Gastroesophageal sphincter (tissue), 4 donors: ENCODE data around the gene VWA7. TPM values are rescaled to one million over a fixed set of nuclear protein-coding genes. Genes with fewer than 3 reads are reported as not detected.
"Not testable (repeated sequence)": the region's sequence is repeated elsewhere in the genome, so short reads cannot be mapped to it uniquely, and the experiment has no call there.

ENCODE experiments used
- ATAC-seq: fragments of 150-250 bp; one replicate; pipeline ENCODE4 v1.9.1; 2016; ENCODE audit warnings: mild to moderate bottlenecking, moderate library complexity
- H3K27ac ChIP-seq, 4 donors: fragments of 200-600 bp; sonication (generic) in 3 of 4; 1 replicate in 3 of 4; 2 replicates in 1 of 4; pipeline ENCODE4 v1.5.1; 2016 to 2019
- H3K27me3 ChIP-seq: fragments of 200-600 bp; sonication (generic); one replicate; pipeline ENCODE4 v1.5.1; 2019
- H3K36me3 ChIP-seq, 2 donors: fragments of 200-600 bp; sonication (generic); one replicate each; pipeline ENCODE4 v1.5.1; 2019; ENCODE audit warnings: control low read depth in 1 of 2
- H3K4me1 ChIP-seq, 3 donors: fragments of 200-600 bp; sonication (generic); 1 replicate in 2 of 3; 2 replicates in 1 of 3; pipeline ENCODE4 v1.5.1; 2016 to 2019; ENCODE audit warnings: control low read depth in 2 of 3
- H3K4me3 ChIP-seq, 2 donors: fragments of 200-600 bp; sonication (generic); one replicate each; pipeline ENCODE4 v1.5.1; 2019; ENCODE audit warnings: mild to moderate bottlenecking in 1 of 2, moderate library complexity in 1 of 2
- H3K9me3 ChIP-seq, 3 donors: fragments of 200-600 bp; sonication (generic); one replicate each; pipeline ENCODE4 v1.5.1; 2017 to 2019; ENCODE audit warnings: control low read depth in 2 of 3
- CTCF ChIP-seq, 4 experiments: fragments of 200-600 bp in 2 of 4; fragments of 450-650 bp in 2 of 4; sonication (generic) in 1 of 4; IDR thresholded peaks; one replicate each; pipeline ENCODE4 v1.5.1; 2017 to 2019; ENCODE audit warnings: antibody characterized with exemption in 4 of 4, mild to moderate bottlenecking in 2 of 4, moderate library complexity in 2 of 4
- EP300 ChIP-seq: sonication (generic); formaldehyde crosslinking; IDR thresholded peaks from one replicate; pipeline ENCODE4 v1.6.1; 2017; ENCODE audit warnings: antibody characterized with exemption, mild to moderate bottlenecking
- POLR2A ChIP-seq, 2 donors: fragments of 450-650 bp; IDR thresholded peaks; one replicate each; pipeline ENCODE4 v1.6.1; 2017; ENCODE audit warnings: antibody characterized with exemption in 2 of 2, mild to moderate bottlenecking in 2 of 2, moderate library complexity in 1 of 2
- POLR2AphosphoS5 ChIP-seq: sonication (generic); formaldehyde crosslinking; IDR thresholded peaks from one replicate; pipeline ENCODE4 v1.6.1; 2017; ENCODE audit warnings: antibody characterized with exemption
- WGBS, 2 donors: methylation state at CpG; one replicate each; pipeline ENCODE4 v1.1.5; 2018; ENCODE audit warnings: low coverage in 1 of 2; 5-methylcytosine and 5-hydroxymethylcytosine counted together
- total RNA-seq, 4 donors: library from RNA; depleted of rRNA; stranded (reverse); fragments of >200 nt; gene quantifications; one replicate each; pipeline ENCODE4 v1.1.0, GENCODE V29; 2016

VWA7 gene
- total RNA-seq, 4 donors from 2014 or later = 0.12 to 0.54 (median 0.31) TPM

- peak in 1 of 4 experiments; percentile 16 for TF ChIP-seq CTCF (IDR thresholded peaks at IDR 0.05)
- peak overlapping the region; percentile 64 to 98 (median 89) for H3K27ac ChIP-seq
- H3K27me3 ChIP-seq, H3K9me3 ChIP-seq, ATAC-seq, H3K36me3 ChIP-seq: not testable (repeated sequence)
- H3K4me3 ChIP-seq = peak overlapping the region; percentile 54 to 77
- peaks cover 3 to 55% (median 29%) of the 10 kb centered on the region in 3 donors for H3K4me1 ChIP-seq
- 20 to 37% methylated on average over 1 to 12 of the region's 37 CpGs for WGBS, 2 donors
Observed at GRCh38 chr6:31817133-31817928, 40.2 kb upstream of the VWA7 start.

GRCh38 chr6:31815025-31815838 lies 38.1 kb upstream of the VWA7 start, which contains the start of the genes HSPA1A and HSPA1L:
Gene HSPA1A, plus strand, starts transcription at chr6:31815543. Its CDS starts 214 bp downstream, at chr6:31815757.
Gene HSPA1L, minus strand, starts transcription at chr6:31815283. Its CDS starts 3,311 bp downstream, at chr6:31811972.
- Histone ChIP-seq H3K4me3 (peak within 1 kb of the TSS; percentile 46 to 60), H3K9me3 (no peaks in the 10 kb centered on the region), H3K4me1 (peaks cover 3 to 41% (median 24%) of the 10 kb centered on the region in 3 donors), H3K36me3 (no peaks in the 10 kb centered on the region), H3K27ac (peak within 1 kb of the TSS; percentile 90 to 100 (median 98)), H3K27me3 (no peaks in the 10 kb centered on the region)
- TF ChIP-seq POLR2AphosphoS5 (peak; percentile 100), POLR2A (IDR thresholded peaks at IDR 0.05) (peak; percentile 100), CTCF (IDR thresholded peaks at IDR 0.05) (peak in 1 of 4 experiments; percentile 8), EP300 (no peak)
- ATAC-seq = peak; percentile 92
- WGBS, 2 donors = 0% methylated on average over 7 of the region's 56 CpGs; no CpG with 5 or more reads in 1 of the 2 donors

- ATAC-seq = peak; percentile 89
- peak overlapping the region; percentile 46 to 60 for H3K4me3 ChIP-seq
- H3K4me1 ChIP-seq = peaks cover 3 to 35% (median 18%) of the 10 kb centered on the region in 3 donors
- TF ChIP-seq CTCF (IDR thresholded peaks at IDR 0.05) = no peak
- peak; percentile 88 for TF ChIP-seq POLR2AphosphoS5
- TF ChIP-seq POLR2A (IDR thresholded peaks at IDR 0.05) = peak in 1 of 2 donors; percentile 11
- no peak for TF ChIP-seq EP300
- H3K9me3 ChIP-seq = no peaks in the 10 kb centered on the region
- WGBS, 2 donors = 0% methylated on average over 6 to 11 of the region's 13 CpGs
- peak overlapping the region; percentile 86 to 100 (median 98) for H3K27ac ChIP-seq
- no peaks in the 10 kb centered on the region for H3K27me3 ChIP-seq
- H3K36me3 ChIP-seq = no peaks in the 10 kb centered on the region
Observed at GRCh38 chr6:31814677-31815024, 37.5 kb upstream of the VWA7 start.

- no peaks in the 10 kb centered on the region for H3K27me3 ChIP-seq
- WGBS, 2 donors = 92 to 98% methylated on average over 7 of the region's 7 CpGs
- peaks cover 3 to 23% (median 7%) of the 10 kb centered on the region in 3 donors for H3K4me1 ChIP-seq
- H3K27ac ChIP-seq = peak overlapping the region; percentile 85 to 100 (median 94)
- no peaks in the 10 kb centered on the region for H3K9me3 ChIP-seq
- no peak for TF ChIP-seq POLR2A (IDR thresholded peaks at IDR 0.05)
- TF ChIP-seq CTCF (IDR thresholded peaks at IDR 0.05) = no peak
- no peak for TF ChIP-seq EP300
- no peak for TF ChIP-seq POLR2AphosphoS5
- peak overlapping the region in 1 of 2 donors; percentile 60 for H3K4me3 ChIP-seq
- H3K36me3 ChIP-seq = no peaks in the 10 kb centered on the region
- no peak for ATAC-seq
Observed at GRCh38 chr6:31813465-31813849, 36.3 kb upstream of the VWA7 start.
